Neural cell (in vitro differentiated cells): ENCODE results near the gene PTPN7. TPM values are rescaled to one million over a fixed set of nuclear protein-coding genes. Genes with fewer than 3 reads are reported as not detected.

Experiments
- H2AFZ ChIP-seq: fragments of 200-600, 300-800 bp; sonication (generic), shearing (Covaris generic); 2 replicates; pipeline ENCODE4 v1.6.0; 2014; ENCODE audit warnings: low read depth, mild to moderate bottlenecking, antibody characterized with exemption, low read length, moderate library complexity
- H3F3A ChIP-seq: fragments of 200-600 bp; shearing (Covaris generic); 2 replicates; pipeline ENCODE4 v1.6.1; 2016; ENCODE audit warnings: mild to moderate bottlenecking, moderate library complexity, mixed read lengths, antibody characterized with exemption, low read length; ENCODE audit not compliant: insufficient read depth, poor library complexity, severe bottlenecking
- H3K27ac ChIP-seq: fragments of 200-600, 300-800 bp; sonication (generic), shearing (Covaris generic); 2 replicates; pipeline ENCODE4 v1.5.1; 2014; ENCODE audit warnings: mild to moderate bottlenecking, low read length, moderate library complexity
- H3K27me3 ChIP-seq: fragments of 300-800, 200-600 bp; sonication (generic), shearing (Covaris generic); 2 replicates; pipeline ENCODE4 v1.6.0; 2014; ENCODE audit warnings: mild to moderate bottlenecking, low read depth, low read length, moderate library complexity; ENCODE audit not compliant: insufficient read depth
- H3K36me3 ChIP-seq: fragments of 300-800, 200-600 bp; sonication (generic), shearing (Covaris generic); 2 replicates; pipeline ENCODE4 v1.5.1; 2014; ENCODE audit warnings: mild to moderate bottlenecking, antibody characterized with exemption, low read length, moderate library complexity; ENCODE audit not compliant: insufficient read depth
- H3K4me2 ChIP-seq: fragments of 300-800, 200-600 bp; sonication (generic), shearing (Covaris generic); 2 replicates; pipeline ENCODE4 v1.6.0; 2014; ENCODE audit warnings: mild to moderate bottlenecking, low read length
- H3K4me3 ChIP-seq: fragments of 300-800, 200-600 bp; sonication (generic), shearing (Covaris generic); 2 replicates; pipeline ENCODE4 v1.5.1; 2014; ENCODE audit warnings: mild to moderate bottlenecking, low read length, moderate library complexity
- H3K79me2 ChIP-seq: fragments of 200-600 bp; shearing (Covaris generic); replicated peaks from 2 replicates; pipeline ENCODE4 v1.6.0; 2014; ENCODE audit warnings: mild to moderate bottlenecking, low read length, moderate library complexity; ENCODE audit not compliant: insufficient read depth
- H3K9ac ChIP-seq: fragments of 300-800, 200-600 bp; sonication (generic), shearing (Covaris generic); 2 replicates; pipeline ENCODE4 v1.6.1; 2016; ENCODE audit warnings: mild to moderate bottlenecking, low read length, mixed read lengths
- H3K9me2 ChIP-seq: fragments of 200-600 bp; shearing (Covaris generic); 2 replicates; pipeline ENCODE4 v1.6.1; 2016; ENCODE audit warnings: mild to moderate bottlenecking, low read length, mixed read lengths; ENCODE audit not compliant: insufficient read depth
- H3K9me3 ChIP-seq: fragments of 200-600, 300-800 bp; sonication (generic), shearing (Covaris generic); 2 replicates; pipeline ENCODE4 v1.6.1; 2016; ENCODE audit warnings: mild to moderate bottlenecking, mixed run types, low read length, moderate library complexity, mixed read lengths
- H4K20me1 ChIP-seq: fragments of 200-600 bp; shearing (Covaris generic); 2 replicates; pipeline ENCODE4 v1.6.1; 2016; ENCODE audit warnings: mild to moderate bottlenecking, mixed run types; ENCODE audit not compliant: insufficient read depth
- EP300 ChIP-seq: fragments of 450-650 bp; conservative IDR thresholded peaks from 2 replicates; pipeline ENCODE4 v1.6.1; 2014; ENCODE audit warnings: antibody characterized with exemption, mild to moderate bottlenecking, moderate library complexity; ENCODE audit not compliant: poor library complexity, severe bottlenecking
- EZH2 ChIP-seq: fragments of 200-600, 300-800 bp; shearing (Covaris generic), sonication (generic); IDR thresholded peaks from 2 replicates; pipeline ENCODE4 v1.6.1; 2014; ENCODE audit warnings: antibody characterized with exemption, low read length, borderline replicate concordance, mild to moderate bottlenecking; ENCODE audit not compliant: insufficient read depth, poor library complexity, severe bottlenecking
- MXI1 ChIP-seq: fragments of 450-650 bp; conservative IDR thresholded peaks from 2 replicates; pipeline ENCODE4 v1.6.1; 2014; ENCODE audit warnings: antibody characterized with exemption, mild to moderate bottlenecking; ENCODE audit not compliant: poor library complexity, severe bottlenecking
- POLR2AphosphoS5 ChIP-seq: IDR thresholded peaks from 2 replicates; pipeline ENCODE4 v1.6.1; 2012
- RAD21 ChIP-seq: fragments of 450-650 bp; conservative IDR thresholded peaks from 2 replicates; pipeline ENCODE4 v1.6.1; 2014; ENCODE audit warnings: antibody characterized with exemption, mild to moderate bottlenecking, moderate library complexity
- REST ChIP-seq: IDR thresholded peaks from 2 replicates; pipeline ENCODE4 v1.6.1; 2012; ENCODE audit warnings: borderline replicate concordance
- SMC3 ChIP-seq: fragments of 450-650 bp; conservative IDR thresholded peaks from 2 replicates; pipeline ENCODE4 v1.6.1; 2014; ENCODE audit warnings: antibody characterized with exemption, mild to moderate bottlenecking, moderate library complexity; ENCODE audit not compliant: poor library complexity
- TAF1 ChIP-seq: IDR thresholded peaks from 2 replicates; pipeline ENCODE4 v1.6.1; 2012; ENCODE audit warnings: low read depth
- polyA plus RNA-seq: library from polyadenylated mRNA; depleted of rRNA; stranded (reverse); fragments of >200 nt; gene quantifications from 2 replicates; pipeline ENCODE4 v1.2.3, GENCODE V29; 2014
- TF ChIP-seq, protein P1 (sequence below): fragments of 450-650 bp; IDR thresholded peaks from 2 replicates; pipeline ENCODE4 v1.5.1; 2014; ENCODE audit warnings: antibody characterized with exemption, mild to moderate bottlenecking, moderate library complexity; ENCODE audit not compliant: poor library complexity, severe bottlenecking

Gene PTPN7
- polyA plus RNA-seq, 1 donor from 2014 or later, result 2.1 TPM

- Histone ChIP-seq H3K27me3 (no peaks in the 10 kb centered on the region), H3K9ac (no peak overlapping the region), H3F3A (no peaks in the 10 kb centered on the region), H3K36me3 (no peaks in the 10 kb centered on the region), H3K27ac (no peak overlapping the region), H3K4me2 (no peak overlapping the region), H3K9me2 (no peaks in the 10 kb centered on the region), H4K20me1 (no peaks in the 10 kb centered on the region), H3K79me2 (peaks cover 6% of the 10 kb centered on the region), H3K9me3 (no peaks in the 10 kb centered on the region), H3K4me3 (no peak overlapping the region), H2AFZ (no peak overlapping the region)
- TF ChIP-seq REST (no peak), POLR2AphosphoS5 (no peak), EZH2 (no peak), MXI1 (no peak), TAF1 (no peak), EP300 (no peak), SMC3 (no peak)
- TF ChIP-seq, protein P1, sequence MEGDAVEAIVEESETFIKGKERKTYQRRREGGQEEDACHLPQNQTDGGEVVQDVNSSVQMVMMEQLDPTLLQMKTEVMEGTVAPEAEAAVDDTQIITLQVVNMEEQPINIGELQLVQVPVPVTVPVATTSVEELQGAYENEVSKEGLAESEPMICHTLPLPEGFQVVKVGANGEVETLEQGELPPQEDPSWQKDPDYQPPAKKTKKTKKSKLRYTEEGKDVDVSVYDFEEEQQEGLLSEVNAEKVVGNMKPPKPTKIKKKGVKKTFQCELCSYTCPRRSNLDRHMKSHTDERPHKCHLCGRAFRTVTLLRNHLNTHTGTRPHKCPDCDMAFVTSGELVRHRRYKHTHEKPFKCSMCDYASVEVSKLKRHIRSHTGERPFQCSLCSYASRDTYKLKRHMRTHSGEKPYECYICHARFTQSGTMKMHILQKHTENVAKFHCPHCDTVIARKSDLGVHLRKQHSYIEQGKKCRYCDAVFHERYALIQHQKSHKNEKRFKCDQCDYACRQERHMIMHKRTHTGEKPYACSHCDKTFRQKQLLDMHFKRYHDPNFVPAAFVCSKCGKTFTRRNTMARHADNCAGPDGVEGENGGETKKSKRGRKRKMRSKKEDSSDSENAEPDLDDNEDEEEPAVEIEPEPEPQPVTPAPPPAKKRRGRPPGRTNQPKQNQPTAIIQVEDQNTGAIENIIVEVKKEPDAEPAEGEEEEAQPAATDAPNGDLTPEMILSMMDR, result no peak
These were observed 10.8 kb downstream of the PTPN7 start for GRCh38 chr1:202149566-202149965.

GRCh38 chr1:202148391-202148790 lies 12.0 kb downstream of the PTPN7 start:
- TF ChIP-seq POLR2AphosphoS5 (no peak), EZH2 (no peak), SMC3 (no peak), REST (no peak), MXI1 (no peak), EP300 (no peak), RAD21 (no peak), TAF1 (no peak)
- TF ChIP-seq, protein P1, result no peak
- Histone ChIP-seq H3K27me3 (no peaks in the 10 kb centered on the region), H3K4me3 (no peak overlapping the region), H3K4me2 (no peak overlapping the region), H3K9me2 (no peaks in the 10 kb centered on the region), H4K20me1 (no peaks in the 10 kb centered on the region), H2AFZ (no peak overlapping the region), H3F3A (no peaks in the 10 kb centered on the region), H3K27ac (no peak overlapping the region), H3K36me3 (no peaks in the 10 kb centered on the region), H3K9me3 (no peaks in the 10 kb centered on the region), H3K9ac (no peak overlapping the region), H3K79me2 (peaks cover 13% of the 10 kb centered on the region)
